Hepatocyte (in vitro differentiated cells): ENCODE results near the gene PRKAG2. TPM values are rescaled to one million over a fixed set of nuclear protein-coding genes. Genes with fewer than 3 reads are reported as not detected.
A peak's percentile ranks its signal among the peaks of the same experiment; 100 is the strongest.
"Not testable (repeated sequence)": the region's sequence is repeated elsewhere in the genome, so short reads cannot be mapped to it uniquely, and the experiment has no call there.

Source experiments
- DNase-seq: peaks from one replicate; pipeline ENCODE4 v3.0.0-alpha.2; 2016; ENCODE audit warnings: low spot score
- H2AFZ ChIP-seq: fragments of 200-600 bp; sonication (generic); 2 replicates; pipeline ENCODE4 v1.6.0; 2016; ENCODE audit warnings: antibody characterized with exemption, mild to moderate bottlenecking
- H3K27ac ChIP-seq: fragments of 200-600 bp; sonication (generic); 2 replicates; pipeline ENCODE4 v1.5.1; 2016; ENCODE audit warnings: mild to moderate bottlenecking
- H3K27me3 ChIP-seq: fragments of 200-600 bp; sonication (generic); 2 replicates; pipeline ENCODE4 v1.6.1; 2016
- H3K36me3 ChIP-seq: fragments of 200-600 bp; sonication (generic); replicated peaks from 2 replicates; pipeline ENCODE4 v1.5.1; 2016; ENCODE audit warnings: low read depth; ENCODE audit not compliant: insufficient read depth
- H3K4me1 ChIP-seq: fragments of 200-600 bp; sonication (generic); 2 replicates; pipeline ENCODE4 v1.5.1; 2016; ENCODE audit warnings: mild to moderate bottlenecking, moderate library complexity; ENCODE audit not compliant: insufficient read depth
- H3K4me2 ChIP-seq: fragments of 200-600 bp; sonication (generic); 2 replicates; pipeline ENCODE4 v1.6.0; 2016
- H3K4me3 ChIP-seq: fragments of 200-600 bp; sonication (generic); 2 replicates; pipeline ENCODE4 v1.5.1; 2016; ENCODE audit warnings: mild to moderate bottlenecking
- H3K79me2 ChIP-seq: fragments of 200-600 bp; sonication (generic); 2 replicates; pipeline ENCODE4 v1.6.0; 2017; ENCODE audit warnings: mild to moderate bottlenecking
- H3K9me2 ChIP-seq: fragments of 200-600 bp; sonication (generic); replicated peaks from 2 replicates; pipeline ENCODE4 v1.6.0; 2017; ENCODE audit warnings: mild to moderate bottlenecking; ENCODE audit not compliant: insufficient read depth
- H3K9me3 ChIP-seq: fragments of 200-600 bp; sonication (generic); 2 replicates; pipeline ENCODE4 v1.5.1; 2016; ENCODE audit warnings: low read depth, mild to moderate bottlenecking
- H4K20me1 ChIP-seq: fragments of 200-600 bp; sonication (generic); 2 replicates; pipeline ENCODE4 v1.6.0; 2016; ENCODE audit warnings: mild to moderate bottlenecking; ENCODE audit not compliant: insufficient read depth, poor library complexity, severe bottlenecking
- EZH2 ChIP-seq: fragments of 200-600 bp; sonication (generic); IDR thresholded peaks from 2 replicates; pipeline ENCODE4 v1.6.1; 2016; ENCODE audit warnings: antibody characterized with exemption, mild to moderate bottlenecking, borderline replicate concordance
- EZH2phosphoT487 ChIP-seq: fragments of 200-600 bp; sonication (generic); IDR thresholded peaks from one replicate; pipeline ENCODE4 v1.6.1; 2018; ENCODE audit warnings: antibody characterized with exemption, mild to moderate bottlenecking, low read depth, moderate library complexity; ENCODE audit not compliant: unreplicated experiment, severe bottlenecking
- WGBS: methylation state at CpG from one replicate; pipeline ENCODE4 v1.1.6; 2016; ENCODE audit warnings: low lambda C conversion rate; ENCODE audit errors: missing lambda C conversion rate; 5-methylcytosine and 5-hydroxymethylcytosine counted together
- polyA plus RNA-seq: library from polyadenylated mRNA; unstranded; fragments of >200 nt; fragmentation: Nextera tagmentation; extraction: Ambion mirVana; gene quantifications from 2 replicates; pipeline ENCODE4 v1.2.1, GENCODE V29; 2016
- total RNA-seq: library from RNA; depleted of rRNA; stranded (reverse); fragments of >200 nt; gene quantifications from 2 replicates; pipeline ENCODE4 v1.2.3, GENCODE V29; 2014
- TF ChIP-seq, protein P1 (sequence below): fragments of 200-600 bp; sonication (generic); IDR thresholded peaks from 2 replicates; pipeline ENCODE4 v1.5.1; 2016; ENCODE audit warnings: antibody characterized with exemption, mild to moderate bottlenecking; ENCODE audit not compliant: poor library complexity

The PRKAG2 gene
- total and polyA plus RNA-seq, 2 experiments from 2014 or later, result 17.8 to 23.4 TPM

GRCh38 chr7:151784853-151785680, 91.8 kb downstream of the PRKAG2 start:
- H3K4me2 ChIP-seq, result no peak overlapping the region
- no peaks in the 10 kb centered on the region for H3K4me1 ChIP-seq
- no peak overlapping the region for H2AFZ ChIP-seq
- H3K9me2 ChIP-seq, result no peaks in the 10 kb centered on the region
- WGBS, result 86% methylated on average over 20 of the region's 21 CpGs
- no peaks in the 10 kb centered on the region for H3K27me3 ChIP-seq
- no peak for DNase-seq
- no peak overlapping the region for H3K27ac ChIP-seq
- H3K9me3 ChIP-seq, result no peaks in the 10 kb centered on the region
- H4K20me1 ChIP-seq, result no peaks in the 10 kb centered on the region
- TF ChIP-seq, protein P1, sequence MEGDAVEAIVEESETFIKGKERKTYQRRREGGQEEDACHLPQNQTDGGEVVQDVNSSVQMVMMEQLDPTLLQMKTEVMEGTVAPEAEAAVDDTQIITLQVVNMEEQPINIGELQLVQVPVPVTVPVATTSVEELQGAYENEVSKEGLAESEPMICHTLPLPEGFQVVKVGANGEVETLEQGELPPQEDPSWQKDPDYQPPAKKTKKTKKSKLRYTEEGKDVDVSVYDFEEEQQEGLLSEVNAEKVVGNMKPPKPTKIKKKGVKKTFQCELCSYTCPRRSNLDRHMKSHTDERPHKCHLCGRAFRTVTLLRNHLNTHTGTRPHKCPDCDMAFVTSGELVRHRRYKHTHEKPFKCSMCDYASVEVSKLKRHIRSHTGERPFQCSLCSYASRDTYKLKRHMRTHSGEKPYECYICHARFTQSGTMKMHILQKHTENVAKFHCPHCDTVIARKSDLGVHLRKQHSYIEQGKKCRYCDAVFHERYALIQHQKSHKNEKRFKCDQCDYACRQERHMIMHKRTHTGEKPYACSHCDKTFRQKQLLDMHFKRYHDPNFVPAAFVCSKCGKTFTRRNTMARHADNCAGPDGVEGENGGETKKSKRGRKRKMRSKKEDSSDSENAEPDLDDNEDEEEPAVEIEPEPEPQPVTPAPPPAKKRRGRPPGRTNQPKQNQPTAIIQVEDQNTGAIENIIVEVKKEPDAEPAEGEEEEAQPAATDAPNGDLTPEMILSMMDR, result no peak
- TF ChIP-seq EZH2phosphoT487 (no peak), EZH2 (no peak)
- no peaks in the 10 kb centered on the region for H3K36me3 ChIP-seq
- no peaks in the 10 kb centered on the region for H3K79me2 ChIP-seq
- H3K4me3 ChIP-seq, result no peak overlapping the region

GRCh38 chr7:151783958-151784575, 92.8 kb downstream of the PRKAG2 start:
- H3K9me3 ChIP-seq, result no peaks in the 10 kb centered on the region
- H3K27ac ChIP-seq, result no peak overlapping the region
- H3K9me2 ChIP-seq, result no peaks in the 10 kb centered on the region
- H4K20me1 ChIP-seq, result no peaks in the 10 kb centered on the region
- no peaks in the 10 kb centered on the region for H3K79me2 ChIP-seq
- H3K4me1 ChIP-seq, result no peaks in the 10 kb centered on the region
- no peaks in the 10 kb centered on the region for H3K27me3 ChIP-seq
- no peak for DNase-seq
- H3K36me3 ChIP-seq, result no peaks in the 10 kb centered on the region
- no peak overlapping the region for H3K4me3 ChIP-seq
- TF ChIP-seq, protein P1, result no peak
- no peak for TF ChIP-seq EZH2phosphoT487
- no peak for TF ChIP-seq EZH2
- no peak overlapping the region for H2AFZ ChIP-seq
- no peak overlapping the region for H3K4me2 ChIP-seq
- 96% methylated on average over 15 of the region's 18 CpGs for WGBS

DNA sequence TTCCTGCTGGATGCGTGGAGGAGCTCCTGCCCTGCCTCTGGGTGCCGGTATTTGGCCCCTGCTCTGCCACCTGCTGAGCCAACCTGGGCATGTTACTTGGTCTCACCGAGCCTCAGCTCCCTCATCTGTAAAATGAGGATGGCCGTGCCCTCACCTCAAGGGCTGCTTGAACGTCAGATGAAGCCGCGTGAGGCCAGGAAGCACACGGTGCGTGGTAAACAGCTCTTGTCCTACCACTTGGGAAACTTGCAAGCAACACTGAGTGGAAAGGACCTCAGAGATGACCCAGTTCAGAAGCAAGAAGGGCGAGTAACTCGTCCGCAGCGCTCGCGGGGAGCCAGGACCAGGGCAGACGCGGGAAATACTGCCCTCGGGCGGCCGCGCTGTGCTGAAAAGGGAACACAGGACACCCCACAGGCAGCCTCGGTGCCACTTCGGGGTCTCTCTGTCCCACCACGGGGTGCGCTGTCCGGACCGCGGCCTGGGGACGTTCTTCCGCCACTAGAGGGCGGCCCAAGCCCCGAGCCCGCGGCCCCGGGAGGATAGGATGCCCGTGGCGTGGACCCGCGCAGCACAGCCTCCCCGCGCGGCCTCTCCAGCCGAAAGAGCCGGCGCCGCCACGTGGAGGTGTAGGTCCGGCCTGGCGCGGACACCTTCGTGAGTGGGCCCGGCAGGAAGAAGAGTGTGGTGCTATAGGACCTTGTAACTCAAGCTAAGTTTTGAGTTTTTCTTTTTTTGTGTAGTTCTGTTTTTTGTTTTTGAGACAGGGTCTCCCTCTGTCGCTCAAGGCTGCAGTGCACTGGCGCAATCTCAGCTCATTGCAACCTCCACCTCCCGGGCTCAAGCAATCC, 94.1 kb downstream of the PRKAG2 start:
- peak overlapping the region; percentile 74 for H2AFZ ChIP-seq
- no peaks in the 10 kb centered on the region for H4K20me1 ChIP-seq
- H3K79me2 ChIP-seq, result no peaks in the 10 kb centered on the region
- peak; percentile 87 for DNase-seq
- no peak overlapping the region for H3K27ac ChIP-seq
- 12% methylated on average over 55 of the region's 55 CpGs for whole genome bisulfite sequencing
- H3K4me3 ChIP-seq, result no peak overlapping the region
- H3K27me3 ChIP-seq, result no peaks in the 10 kb centered on the region
- H3K9me3 ChIP-seq, result no peaks in the 10 kb centered on the region
- peak overlapping the region; percentile 81 for H3K4me2 ChIP-seq
- no peaks in the 10 kb centered on the region for H3K36me3 ChIP-seq
- no peaks in the 10 kb centered on the region for H3K9me2 ChIP-seq
- no peaks in the 10 kb centered on the region for H3K4me1 ChIP-seq
- TF ChIP-seq, protein P1, result peak; percentile 99
- no peak for TF ChIP-seq EZH2phosphoT487

DNA sequence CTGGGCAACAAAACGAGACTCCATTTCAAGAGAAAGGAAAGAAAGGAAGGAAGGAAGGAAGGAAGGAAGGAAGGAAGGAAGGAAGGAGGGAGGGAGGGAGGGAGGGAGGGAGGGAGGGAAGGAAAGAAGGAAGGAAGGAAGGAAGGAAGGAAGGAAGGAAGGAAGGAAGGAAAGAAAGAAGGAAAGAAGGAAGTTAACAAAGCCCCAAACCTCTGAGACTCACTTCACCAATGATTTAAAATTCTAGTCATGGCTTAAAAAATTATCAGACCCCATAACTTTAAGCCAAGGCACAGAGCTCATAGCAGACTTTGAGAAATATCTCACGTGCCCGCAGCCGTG, 94.7 kb downstream of the PRKAG2 start:
- not testable (repeated sequence) for H2AFZ ChIP-seq, H3K4me2 ChIP-seq

More for the DNA sequence above, 94.7 kb downstream of the PRKAG2 start:
- H3K4me3 ChIP-seq, H3K27ac ChIP-seq, DNase-seq, H4K20me1 ChIP-seq, H3K4me1 ChIP-seq, H3K36me3 ChIP-seq, H3K27me3 ChIP-seq, H3K9me2 ChIP-seq, H3K79me2 ChIP-seq, H3K9me3 ChIP-seq: not testable (repeated sequence)
- WGBS, result 80% methylated on average over 4 of the region's 4 CpGs
